H1 (cell line): ENCODE measurements around the gene ELOVL1.

Experiments
- CHD1 ChIP-seq: IDR thresholded peaks from 2 replicates; pipeline ENCODE4 v1.6.1; 2012; ENCODE audit warnings: low read depth, low read length, improper control_type of control experiment
- CREB1 ChIP-seq: IDR thresholded peaks from 2 replicates; pipeline ENCODE4 v1.6.1; 2012; ENCODE audit warnings: inconsistent platforms
- EP300 ChIP-seq, 2 experiments: IDR thresholded peaks; 1 replicate in 1 of 2; 2 replicates in 1 of 2; pipeline ENCODE4 v1.6.1; 2011 to 2012; ENCODE audit warnings: low read depth in 2 of 2, low read length in 2 of 2, mild to moderate bottlenecking in 2 of 2, borderline replicate concordance in 1 of 2, inconsistent platforms in 1 of 2, moderate library complexity in 1 of 2
- HDAC2 ChIP-seq, 2 experiments: fragments of 300-600 bp in 1 of 2; sonication (generic) in 1 of 2; IDR thresholded peaks; 2 replicates each; pipeline ENCODE4 v1.6.1; 2011 to 2012; ENCODE audit warnings: low read depth in 2 of 2, low read length in 2 of 2, mild to moderate bottlenecking in 2 of 2, moderate library complexity in 2 of 2, borderline replicate concordance in 1 of 2, inconsistent platforms in 1 of 2
- JUND ChIP-seq: IDR thresholded peaks from 2 replicates; pipeline ENCODE4 v1.6.1; 2011; ENCODE audit warnings: mild to moderate bottlenecking, improper control_type of control experiment, low read length
- TAF1 ChIP-seq: IDR thresholded peaks from 2 replicates; pipeline ENCODE4 v1.6.1; 2011; ENCODE audit warnings: mild to moderate bottlenecking, low read depth, low read length
- TF ChIP-seq, protein P1 (sequence below), 3 experiments: IDR thresholded peaks; 1 replicate in 2 of 3; 2 replicates in 1 of 3; pipeline versions ENCODE4 v1.5.1 to v1.6.1; 2011; ENCODE audit warnings: low read length in 3 of 3, mild to moderate bottlenecking in 3 of 3, inconsistent platforms in 2 of 3, low read depth in 1 of 3, moderate library complexity in 1 of 3; ENCODE audit not compliant: insufficient read depth in 1 of 3; ENCODE audit errors: control extremely low read depth in 1 of 3

DNA sequence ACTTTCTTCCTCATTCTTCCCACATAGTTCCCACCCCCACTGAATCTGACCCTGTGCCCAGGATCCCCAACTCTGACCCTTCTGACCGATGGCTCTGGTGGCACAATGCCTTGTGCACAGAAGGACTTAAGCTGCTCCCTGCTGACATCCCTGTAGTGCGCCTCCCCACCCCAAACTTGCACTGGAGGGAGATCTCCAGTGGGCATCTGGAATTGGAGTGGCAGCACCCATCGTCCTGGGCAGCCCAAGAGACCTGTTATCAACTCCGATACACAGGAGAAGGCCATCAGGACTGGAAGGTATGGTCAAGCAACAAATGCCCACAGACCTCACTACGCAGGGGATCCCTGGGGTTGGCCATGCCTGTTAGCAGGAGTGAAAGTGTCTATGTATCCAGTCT lies 21.2 kb downstream of the ELOVL1 start:
- TF ChIP-seq TAF1 (no peak), JUND (no peak), EP300 (IDR thresholded peaks at IDR 0.05; ENCODE audit: borderline replicate concordance in 1 of 2, low read depth in 2 of 2, low read length in 2 of 2) (no peak), CREB1 (no peak), CHD1 (no peak), HDAC2 (IDR thresholded peaks at IDR 0.05; ENCODE audit: borderline replicate concordance in 1 of 2, low read depth in 2 of 2, low read length in 2 of 2) (no peak)
- TF ChIP-seq, protein P1, sequence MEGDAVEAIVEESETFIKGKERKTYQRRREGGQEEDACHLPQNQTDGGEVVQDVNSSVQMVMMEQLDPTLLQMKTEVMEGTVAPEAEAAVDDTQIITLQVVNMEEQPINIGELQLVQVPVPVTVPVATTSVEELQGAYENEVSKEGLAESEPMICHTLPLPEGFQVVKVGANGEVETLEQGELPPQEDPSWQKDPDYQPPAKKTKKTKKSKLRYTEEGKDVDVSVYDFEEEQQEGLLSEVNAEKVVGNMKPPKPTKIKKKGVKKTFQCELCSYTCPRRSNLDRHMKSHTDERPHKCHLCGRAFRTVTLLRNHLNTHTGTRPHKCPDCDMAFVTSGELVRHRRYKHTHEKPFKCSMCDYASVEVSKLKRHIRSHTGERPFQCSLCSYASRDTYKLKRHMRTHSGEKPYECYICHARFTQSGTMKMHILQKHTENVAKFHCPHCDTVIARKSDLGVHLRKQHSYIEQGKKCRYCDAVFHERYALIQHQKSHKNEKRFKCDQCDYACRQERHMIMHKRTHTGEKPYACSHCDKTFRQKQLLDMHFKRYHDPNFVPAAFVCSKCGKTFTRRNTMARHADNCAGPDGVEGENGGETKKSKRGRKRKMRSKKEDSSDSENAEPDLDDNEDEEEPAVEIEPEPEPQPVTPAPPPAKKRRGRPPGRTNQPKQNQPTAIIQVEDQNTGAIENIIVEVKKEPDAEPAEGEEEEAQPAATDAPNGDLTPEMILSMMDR (IDR thresholded peaks at IDR 0.05; ENCODE audit: control extremely low read depth in 1 of 3, insufficient read depth in 1 of 3, low read depth in 1 of 3, low read length in 3 of 3), result no peak
